ENCODE data around the gene ALDH5A1.

Gene ALDH5A1

GRCh38 chr6:24576447-24576846 is 81.7 kb downstream of the ALDH5A1 start:
- DNase-seq: no peak

DNA sequence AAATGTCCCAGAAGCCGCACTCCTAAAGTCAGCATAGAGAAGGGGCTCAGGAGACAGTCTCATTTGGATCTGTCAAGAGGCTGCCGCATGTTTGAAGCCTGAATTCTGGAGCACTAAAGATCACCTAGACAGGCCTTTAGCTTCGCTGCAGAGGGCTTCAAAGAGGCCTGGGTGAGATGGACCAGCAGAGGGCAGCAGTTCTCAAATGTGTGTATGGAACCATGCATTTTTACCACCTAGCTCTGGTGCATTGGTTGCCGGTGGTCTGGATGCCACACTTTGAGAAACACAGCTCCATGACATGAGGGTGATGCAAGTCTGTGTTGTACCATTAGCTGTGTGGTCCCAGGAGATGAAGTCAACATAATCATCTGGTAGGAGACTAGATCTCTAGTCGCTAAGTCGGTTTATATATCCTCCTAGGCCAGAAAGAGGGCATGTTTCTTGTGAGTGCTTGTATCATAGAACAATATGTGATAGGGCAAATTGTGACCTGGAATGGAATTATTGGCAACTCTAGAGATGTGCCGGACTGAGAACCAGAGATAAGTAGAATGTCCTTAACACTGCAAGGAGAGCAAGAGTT is 86.4 kb downstream of the ALDH5A1 start:
- peak; percentile 66 for DNase-seq

GRCh38 chr6:24583463-24584381 is 89.0 kb downstream of the ALDH5A1 start:
- peak; percentile 72 for DNase-seq

GRCh38 chr6:24584382-24584720 is 89.6 kb downstream of the ALDH5A1 start:
- DNase-seq: no peak
